ENCODE results near the gene LMNA.

DNA sequence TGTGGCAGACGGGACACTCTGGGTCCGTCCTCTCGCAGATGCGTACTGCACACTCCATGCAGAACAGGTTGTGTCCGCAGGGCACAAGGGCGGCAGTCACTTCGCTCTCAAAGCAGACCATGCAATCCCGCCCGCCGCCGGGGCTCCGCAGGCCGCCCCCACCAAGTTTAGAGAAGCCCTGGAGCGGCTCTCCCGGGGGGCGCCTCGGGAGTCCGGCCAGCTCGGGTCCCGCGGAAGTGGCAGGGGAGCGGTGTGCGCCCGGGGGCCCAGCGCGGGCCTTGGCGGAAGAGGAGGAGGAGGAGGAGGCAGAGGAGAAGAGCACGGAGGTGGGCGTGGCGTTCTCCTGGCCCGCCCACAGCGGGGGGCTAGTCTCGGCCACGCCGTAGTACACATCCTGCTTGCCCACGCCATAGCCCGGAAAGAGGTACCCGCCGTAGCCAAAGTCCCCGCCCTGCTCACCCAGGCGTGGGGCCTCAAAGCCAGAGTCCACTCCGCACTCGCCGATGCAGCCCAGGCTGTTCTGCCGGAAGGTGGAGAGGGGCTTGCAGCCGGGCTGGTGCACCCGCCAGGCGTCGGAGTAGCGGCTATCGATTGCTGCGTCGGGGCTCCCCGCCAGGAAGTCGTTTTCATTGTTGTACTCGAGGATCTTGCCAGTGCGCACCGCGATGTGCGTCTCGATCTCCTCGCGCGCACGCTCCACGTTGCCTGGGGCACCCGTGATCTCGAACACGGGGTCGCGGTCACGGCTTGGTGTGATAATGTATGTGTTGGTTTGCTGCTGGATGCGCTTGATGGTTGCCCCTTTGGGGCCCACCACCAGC lies 37.7 kb upstream of the LMNA start:
- TF ChIP-seq YY1 (IDR thresholded peaks at IDR 0.05; ENCODE audit: insufficient read depth, insufficient read length) (no peak), SUZ12 (IDR thresholded peaks at IDR 0.05; ENCODE audit: extremely low read depth, insufficient read depth, insufficient read length) (no peak)
